Karpas-422 (cell line): ENCODE measurements around the gene TFPI. TPM values are rescaled to one million over a fixed set of nuclear protein-coding genes. Genes with fewer than 3 reads are reported as not detected.
"Not testable (repeated sequence)": the region's sequence is repeated elsewhere in the genome, so short reads cannot be mapped to it uniquely, and the experiment has no call there.

ENCODE experiments used
- DNase-seq: peaks from one replicate; pipeline ENCODE4 v3.0.0-alpha.2; 2015
- H2AFZ ChIP-seq: fragments of 200-600 bp; sonication (generic); 2 replicates; pipeline ENCODE4 v1.6.1; 2014; ENCODE audit warnings: antibody characterized with exemption, low read length, mixed read lengths
- H3K27ac ChIP-seq: fragments of 200-600 bp; sonication (generic); 2 replicates; pipeline ENCODE4 v1.5.1; 2014; ENCODE audit warnings: mild to moderate bottlenecking, low read length, moderate library complexity
- H3K27me3 ChIP-seq: fragments of 200-600 bp; sonication (generic); 2 replicates; pipeline ENCODE4 v1.6.1; 2014; ENCODE audit warnings: low read length, mixed read lengths
- H3K36me3 ChIP-seq: fragments of 200-600 bp; sonication (generic); 2 replicates; pipeline ENCODE4 v1.6.1; 2014; ENCODE audit warnings: low read length, mixed read lengths; ENCODE audit not compliant: insufficient read depth
- H3K4me1 ChIP-seq: fragments of 200-600 bp; sonication (generic); 2 replicates; pipeline ENCODE4 v1.6.1; 2014; ENCODE audit warnings: mild to moderate bottlenecking, low read length, mixed read lengths
- H3K4me2 ChIP-seq: fragments of 200-600 bp; sonication (generic); 2 replicates; pipeline ENCODE4 v1.6.1; 2014; ENCODE audit warnings: low read length, low read depth, mild to moderate bottlenecking; ENCODE audit not compliant: poor library complexity, severe bottlenecking
- H3K4me3 ChIP-seq: fragments of 200-600 bp; sonication (generic); 2 replicates; pipeline ENCODE4 v1.5.1; 2014; ENCODE audit warnings: mild to moderate bottlenecking, antibody characterized with exemption, low read length, mixed read lengths
- H3K79me2 ChIP-seq: fragments of 200-600 bp; sonication (generic); 2 replicates; pipeline ENCODE4 v1.6.1; 2014; ENCODE audit warnings: mild to moderate bottlenecking, low read length, mixed read lengths
- H3K9ac ChIP-seq: fragments of 200-600 bp; sonication (generic); 2 replicates; pipeline ENCODE4 v1.6.0; 2014; ENCODE audit warnings: low read length
- H3K9me2 ChIP-seq: fragments of 200-600 bp; sonication (generic), shearing (Covaris generic); replicated peaks from 2 replicates; pipeline ENCODE4 v1.6.0; 2014; ENCODE audit warnings: mild to moderate bottlenecking, low read length, moderate library complexity; ENCODE audit not compliant: insufficient read depth
- H3K9me3 ChIP-seq: fragments of 300-700, 200-600 bp; sonication (generic); 2 replicates; pipeline ENCODE4 v1.6.1; 2014; ENCODE audit warnings: low read length, mixed read lengths
- H4K20me1 ChIP-seq: fragments of 200-600 bp; sonication (generic); 2 replicates; pipeline ENCODE4 v1.6.1; 2014; ENCODE audit warnings: mild to moderate bottlenecking, antibody characterized with exemption, low read length, low read depth; ENCODE audit not compliant: insufficient read depth
- total RNA-seq: library from RNA; depleted of rRNA; stranded (reverse); fragments of >200 nt; shearing (Covaris generic); gene quantifications from 2 replicates; pipeline ENCODE4 v1.2.3, GENCODE V29; 2014; ENCODE audit warnings: low replicate concordance

Gene TFPI
- total RNA-seq, 1 experiment from 2014 or later, result not detected

- not testable (repeated sequence) for H3K27me3 ChIP-seq, H2AFZ ChIP-seq, H3K36me3 ChIP-seq, H3K79me2 ChIP-seq, H3K4me2 ChIP-seq, H3K9me3 ChIP-seq, H3K27ac ChIP-seq, H3K4me1 ChIP-seq, H3K9me2 ChIP-seq, H3K9ac ChIP-seq, DNase-seq, H4K20me1 ChIP-seq, H3K4me3 ChIP-seq
These were observed 36.4 kb downstream of the TFPI start for GRCh38 chr2:187517750-187518361.

DNA sequence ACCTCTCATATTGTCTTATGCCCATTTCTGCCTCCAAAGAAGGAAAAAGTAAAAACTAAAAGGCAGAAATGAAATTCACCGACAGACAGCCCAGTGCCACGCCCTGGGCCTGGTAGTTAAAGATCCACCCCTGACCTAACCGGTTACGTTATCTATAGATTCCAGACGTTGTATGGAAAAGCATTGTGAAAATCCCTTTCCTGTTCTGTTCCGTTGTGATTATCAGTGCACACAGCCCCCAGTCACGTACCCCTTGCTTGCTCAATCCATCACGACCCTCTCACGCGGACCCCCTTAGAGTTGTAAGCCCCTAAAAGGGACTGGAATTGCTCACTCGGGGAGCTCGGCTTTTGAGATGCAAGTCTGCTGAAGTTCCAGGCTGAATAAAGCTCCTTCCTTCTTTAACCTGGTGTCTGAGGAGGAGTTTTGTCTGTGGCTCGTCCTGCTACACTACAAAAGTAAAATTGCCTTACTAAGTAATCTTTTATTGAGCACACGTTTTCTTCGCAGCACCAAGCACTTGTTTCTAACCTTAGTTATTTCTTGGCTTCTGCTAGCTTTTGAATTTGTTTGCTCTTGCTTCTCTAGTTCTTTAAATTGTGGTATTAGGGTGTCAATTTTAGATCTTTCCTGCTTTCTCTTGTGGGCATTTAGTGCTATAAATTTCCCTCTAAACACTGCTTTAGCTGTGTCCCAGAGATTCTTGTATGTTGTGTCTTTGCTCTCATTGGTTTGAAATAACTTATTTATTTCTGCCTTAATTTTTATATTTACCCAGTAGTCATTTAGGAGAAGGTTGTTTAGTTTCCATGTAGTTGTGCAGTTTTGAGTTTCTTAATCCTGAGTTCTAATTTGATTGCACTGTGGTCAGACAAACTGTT is 37.4 kb downstream of the TFPI start:
- not testable (repeated sequence) for H2AFZ ChIP-seq, H3K9me2 ChIP-seq, H3K4me2 ChIP-seq, H4K20me1 ChIP-seq, H3K36me3 ChIP-seq, H3K27ac ChIP-seq, H3K9ac ChIP-seq, H3K4me1 ChIP-seq, DNase-seq, H3K27me3 ChIP-seq, H3K9me3 ChIP-seq, H3K4me3 ChIP-seq, H3K79me2 ChIP-seq

DNA sequence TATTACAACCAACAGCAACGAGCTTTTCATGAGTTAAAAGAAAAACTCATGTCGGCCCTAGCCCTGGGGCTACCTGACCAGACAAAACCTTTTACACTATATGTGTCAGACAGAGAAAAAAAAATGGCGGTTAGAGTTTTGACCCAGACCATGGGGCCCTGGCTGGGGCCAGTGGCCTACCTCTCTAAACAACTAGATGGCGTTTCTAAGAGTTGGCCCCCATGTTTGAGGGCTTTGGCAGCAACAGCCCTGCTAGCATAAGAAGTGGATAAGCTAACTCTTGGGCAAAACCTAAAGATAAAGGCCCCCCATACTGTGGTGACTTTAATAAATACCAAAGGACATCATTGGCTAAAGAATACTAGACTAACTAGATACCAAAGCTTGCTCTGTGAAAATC is 39.3 kb downstream of the TFPI start:
- H3K79me2 ChIP-seq, result no peaks in the 10 kb centered on the region
- no peaks in the 10 kb centered on the region for H3K27me3 ChIP-seq

DNA sequence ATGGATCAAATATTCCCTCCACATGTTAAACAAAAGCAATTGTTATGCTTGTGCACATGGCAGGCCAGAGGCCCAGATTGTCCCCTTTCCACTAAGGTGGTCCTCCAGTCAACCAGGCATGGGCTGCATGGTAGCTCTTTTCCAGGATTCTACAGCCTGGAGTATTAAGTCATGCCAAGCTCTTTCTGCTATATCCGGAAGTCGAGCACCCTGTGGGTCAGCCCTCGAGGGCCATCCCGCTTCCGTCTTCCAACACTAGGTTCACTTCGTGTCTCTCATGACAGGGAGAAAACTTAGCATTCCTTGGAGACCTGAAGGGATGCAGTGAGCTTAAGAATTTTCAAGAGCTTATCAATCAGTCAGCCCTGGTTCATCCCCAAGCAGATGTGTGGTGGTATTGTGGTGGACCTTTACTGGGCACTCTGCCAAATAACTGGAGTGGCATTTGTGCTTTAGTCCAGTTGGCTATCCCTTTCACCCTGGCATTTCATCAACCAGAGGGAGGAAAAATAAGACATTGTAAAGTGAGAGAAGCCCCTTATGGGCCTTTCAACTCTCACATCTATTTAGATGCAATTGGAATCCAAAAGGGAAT is 39.9 kb downstream of the TFPI start:
- H3K9me2 ChIP-seq, H3K27ac ChIP-seq, H3K27me3 ChIP-seq, H3K4me2 ChIP-seq, H3K9ac ChIP-seq, H3K9me3 ChIP-seq, H2AFZ ChIP-seq, DNase-seq, H3K4me3 ChIP-seq, H4K20me1 ChIP-seq, H3K36me3 ChIP-seq, H3K4me1 ChIP-seq, H3K79me2 ChIP-seq: not testable (repeated sequence)

More for the DNA sequence above, 39.3 kb downstream of the TFPI start:
- Histone ChIP-seq H2AFZ (no peak overlapping the region), H4K20me1 (no peaks in the 10 kb centered on the region), H3K36me3 (no peaks in the 10 kb centered on the region), H3K9ac (no peak overlapping the region), H3K9me2 (no peaks in the 10 kb centered on the region), H3K9me3 (no peaks in the 10 kb centered on the region), H3K4me3 (no peak overlapping the region), H3K4me2 (no peak overlapping the region), H3K27ac (no peak overlapping the region), H3K4me1 (no peaks in the 10 kb centered on the region)
- no peak for DNase-seq

GRCh38 chr2:187513460-187514234 is 40.6 kb downstream of the TFPI start:
- not testable (repeated sequence) for H2AFZ ChIP-seq, H3K9me3 ChIP-seq, H3K27me3 ChIP-seq, H4K20me1 ChIP-seq, DNase-seq, H3K4me1 ChIP-seq, H3K79me2 ChIP-seq, H3K9me2 ChIP-seq, H3K36me3 ChIP-seq, H3K27ac ChIP-seq, H3K9ac ChIP-seq, H3K4me2 ChIP-seq, H3K4me3 ChIP-seq

DNA sequence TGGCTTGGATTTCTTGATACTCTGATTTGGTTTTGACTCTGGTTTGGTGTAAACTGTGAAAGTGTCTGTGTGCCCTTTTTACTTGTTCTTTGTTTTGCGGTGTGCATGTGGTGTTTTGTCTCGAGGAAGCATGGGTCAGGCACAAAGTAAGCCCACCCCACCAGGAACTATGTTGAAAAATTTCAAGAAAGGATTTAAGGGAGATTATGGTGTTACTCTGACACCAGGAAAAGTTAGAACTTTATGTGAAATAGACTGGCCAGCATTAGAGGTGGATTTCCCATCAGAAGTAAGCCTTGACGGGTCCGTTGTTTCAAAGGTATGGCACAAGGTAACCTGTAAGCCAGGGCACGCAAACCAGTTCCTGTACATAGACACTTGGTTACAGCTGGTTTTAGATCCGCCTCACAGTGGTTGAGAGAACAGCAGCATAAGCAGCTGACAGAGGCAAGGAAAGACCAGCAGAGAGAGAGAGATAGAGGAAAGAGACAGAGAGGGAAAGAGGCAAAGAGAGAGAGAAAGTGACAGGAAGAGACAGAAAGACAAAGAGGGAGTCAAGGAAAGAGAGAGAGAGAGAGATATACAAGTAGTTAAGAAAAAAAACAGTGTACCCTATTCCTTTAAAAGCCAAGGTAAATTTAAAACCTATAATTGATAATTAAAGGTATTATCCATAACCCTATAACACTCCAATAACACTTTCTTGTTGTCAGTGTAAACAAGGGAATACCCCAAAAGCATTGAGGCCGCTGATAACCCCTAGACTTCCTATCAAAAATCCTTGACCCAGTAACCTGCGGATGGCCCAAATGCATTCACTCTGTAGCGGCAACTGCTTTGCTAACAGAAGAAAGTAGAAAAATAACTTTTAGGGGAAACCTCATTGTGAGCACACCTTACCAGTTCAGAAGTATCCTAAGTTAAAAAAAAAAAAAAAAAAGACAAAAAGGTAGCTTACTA is 42.6 kb downstream of the TFPI start:
- Histone ChIP-seq H3K27ac (no peak overlapping the region), H3K4me2 (no peak overlapping the region)

GRCh38 chr2:187510419-187511355 is 43.5 kb downstream of the TFPI start:
- H3K9ac ChIP-seq, H3K9me3 ChIP-seq, H3K9me2 ChIP-seq, H3K27ac ChIP-seq, H4K20me1 ChIP-seq, H3K36me3 ChIP-seq, H3K4me2 ChIP-seq, DNase-seq, H3K4me1 ChIP-seq, H3K79me2 ChIP-seq, H3K4me3 ChIP-seq, H2AFZ ChIP-seq, H3K27me3 ChIP-seq: not testable (repeated sequence)

More for the DNA sequence above, 42.6 kb downstream of the TFPI start:
- H3K27me3 ChIP-seq, result no peaks in the 10 kb centered on the region
- H3K9me2 ChIP-seq, result no peaks in the 10 kb centered on the region
- no peaks in the 10 kb centered on the region for H3K36me3 ChIP-seq
- no peak overlapping the region for H3K4me3 ChIP-seq
- no peak overlapping the region for H3K9ac ChIP-seq
- no peak overlapping the region for H2AFZ ChIP-seq
- no peaks in the 10 kb centered on the region for H3K79me2 ChIP-seq
- H3K4me1 ChIP-seq, result no peaks in the 10 kb centered on the region
- no peaks in the 10 kb centered on the region for H3K9me3 ChIP-seq
- no peaks in the 10 kb centered on the region for H4K20me1 ChIP-seq
- DNase-seq, result no peak
